ENCODE measurements around the gene SMARCB1. TPM values are rescaled to one million over a fixed set of nuclear protein-coding genes. Genes with fewer than 3 reads are reported as not detected.
A peak's percentile ranks its signal among the peaks of the same experiment; 100 is the strongest.

SMARCB1 gene
- total and polyA plus RNA-seq, 3 experiments from 2014 or later = 40.4 to 120 (median 113) TPM

DNA sequence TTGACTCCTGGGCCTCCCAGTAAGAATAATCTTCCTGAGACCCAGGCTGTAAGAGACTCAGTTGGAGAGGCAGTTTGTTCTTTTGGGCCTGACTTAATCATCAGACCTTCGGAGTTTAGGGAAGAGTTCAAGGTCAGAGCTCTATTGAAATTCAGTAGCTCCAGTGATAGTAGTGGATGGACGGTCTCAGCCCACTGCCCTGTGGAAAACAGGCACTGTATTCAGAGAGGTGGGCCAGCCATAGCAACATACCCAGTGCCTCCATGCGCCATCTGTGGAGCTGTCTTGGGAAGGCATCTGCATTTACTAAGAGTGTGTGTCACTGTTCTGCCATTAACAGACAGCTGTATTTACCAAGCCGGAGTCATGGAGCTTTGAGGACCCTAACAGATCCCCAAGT lies 2.9 kb downstream of the SMARCB1 start:
- H3K4me3 Mint-ChIP-seq = peak overlapping the region in 4 of 7 donors; percentile 28 to 71 (median 40)
- H3K9me3 Mint-ChIP-seq = no peaks in the 10 kb centered on the region
- Histone ChIP-seq H3K36me3 (ENCODE audit: insufficient read depth, low read length) (peaks cover 23% of the 10 kb centered on the region), H3K27ac (ENCODE audit: low read depth, low read length) (no peak overlapping the region), H3K4me1 (ENCODE audit: insufficient read depth, low read length) (peaks cover 30% of the 10 kb centered on the region), H3K27me3 (ENCODE audit: insufficient read depth, low read length, poor library complexity, severe bottlenecking) (no peaks in the 10 kb centered on the region), H3K4me3 (ENCODE audit: low read length) (no peak overlapping the region), H3K9me3 (ENCODE audit: low read length) (no peaks in the 10 kb centered on the region)
- peaks cover 37 to 58% (median 41%) of the 10 kb centered on the region in 3 donors for H3K4me1 Mint-ChIP-seq
- H3K27me3 Mint-ChIP-seq = no peaks in the 10 kb centered on the region
- no peak for DNase-seq
- H3K27ac Mint-ChIP-seq = peak overlapping the region in 5 of 8 donors; percentile 4 to 69 (median 31)
- CTCF ChIA-PET = interaction anchor here (1.0 kb wide), 1 partner anchor 13 kb away, joined by 3 read pairs; no protein-coding TSS in a partner anchor
- H3K36me3 Mint-ChIP-seq = peaks cover 0 to 39% (median 7%) of the 10 kb centered on the region in 3 donors
- POLR2A ChIA-PET = no interaction called here

- ChIA-PET CTCF (no interaction called here), POLR2A (no interaction called here)
- no peak overlapping the region for H3K4me3 ChIP-seq (ENCODE audit: low read length)
- H3K4me1 ChIP-seq (ENCODE audit: insufficient read depth, low read length) = peaks cover 29% of the 10 kb centered on the region
- Mint-ChIP-seq H3K4me3 (no peak overlapping the region), H3K4me1 (peaks cover 37 to 53% (median 40%) of the 10 kb centered on the region in 3 donors), H3K27me3 (no peaks in the 10 kb centered on the region), H3K27ac (no peak overlapping the region), H3K36me3 (peaks cover 0 to 49% (median 9%) of the 10 kb centered on the region in 3 donors), H3K9me3 (no peaks in the 10 kb centered on the region)
- no peak overlapping the region for H3K27ac ChIP-seq (ENCODE audit: low read depth, low read length)
- DNase-seq = no peak
- H3K27me3 ChIP-seq (ENCODE audit: insufficient read depth, low read length, poor library complexity, severe bottlenecking) = no peaks in the 10 kb centered on the region
- H3K9me3 ChIP-seq (ENCODE audit: low read length) = no peaks in the 10 kb centered on the region
- H3K36me3 ChIP-seq (ENCODE audit: insufficient read depth, low read length) = peaks cover 29% of the 10 kb centered on the region
These were observed 4.3 kb downstream of the SMARCB1 start for GRCh38 chr22:23790819-23791737.

DNA sequence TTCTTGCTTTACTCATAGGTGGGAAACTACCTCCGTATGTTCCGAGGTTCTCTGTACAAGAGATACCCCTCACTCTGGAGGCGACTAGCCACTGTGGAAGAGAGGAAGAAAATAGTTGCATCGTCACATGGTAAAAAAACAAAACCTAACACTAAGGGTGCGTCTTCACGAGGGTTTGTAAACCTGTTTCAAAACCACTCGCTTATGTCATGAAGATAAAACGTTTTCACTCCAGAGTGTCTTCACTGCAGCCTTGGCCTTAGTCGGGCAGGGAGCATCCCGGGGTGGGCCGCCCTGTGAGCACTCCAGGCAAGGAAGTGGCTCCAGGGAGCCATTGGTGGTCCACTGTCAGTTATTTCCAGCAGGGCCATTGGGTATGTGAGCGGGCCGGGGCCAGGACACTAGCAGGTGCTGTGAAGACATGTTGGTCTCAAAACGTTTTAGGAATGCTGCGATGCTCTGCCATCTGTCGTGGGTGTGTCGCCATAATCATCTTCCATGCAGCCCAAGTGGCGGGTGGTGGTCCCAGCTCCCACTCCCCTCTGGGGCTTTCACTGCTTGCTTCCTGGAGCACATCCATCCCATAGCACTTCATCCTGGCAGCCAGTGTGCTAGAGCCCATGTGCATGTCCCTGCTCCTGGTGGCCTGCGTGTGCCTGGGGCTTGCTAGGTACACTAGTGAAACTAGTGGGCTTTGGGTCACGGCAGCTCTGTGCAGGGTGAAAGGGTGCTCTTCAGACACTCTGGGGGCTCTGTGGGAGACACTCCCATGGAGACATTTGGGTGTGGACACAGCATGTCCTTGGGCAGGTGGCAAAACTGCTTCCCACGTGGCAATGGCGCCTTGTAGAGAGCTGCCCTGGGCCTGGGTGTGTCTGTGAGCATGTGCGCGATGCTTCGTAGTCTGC lies 5.2 kb downstream of the SMARCB1 start:
- no peak for DNase-seq
- H3K4me3 ChIP-seq (ENCODE audit: low read length) = no peak overlapping the region
- ChIA-PET CTCF (no interaction called here), POLR2A (no interaction called here)
- peak overlapping the region in 1 of 7 donors; percentile 30 for H3K4me3 Mint-ChIP-seq
- peaks cover 23% of the 10 kb centered on the region for H3K4me1 ChIP-seq (ENCODE audit: insufficient read depth, low read length)
- H3K27me3 ChIP-seq (ENCODE audit: insufficient read depth, low read length, poor library complexity, severe bottlenecking) = no peaks in the 10 kb centered on the region
- peaks cover 0 to 56% (median 14%) of the 10 kb centered on the region in 3 donors for H3K36me3 Mint-ChIP-seq
- no peaks in the 10 kb centered on the region for H3K27me3 Mint-ChIP-seq
- no peaks in the 10 kb centered on the region for H3K9me3 ChIP-seq (ENCODE audit: low read length)
- peak overlapping the region in 1 of 8 donors; percentile 36 for H3K27ac Mint-ChIP-seq
- H3K4me1 Mint-ChIP-seq = peaks cover 30 to 46% (median 34%) of the 10 kb centered on the region in 3 donors
- no peaks in the 10 kb centered on the region for H3K9me3 Mint-ChIP-seq
- peaks cover 35% of the 10 kb centered on the region for H3K36me3 ChIP-seq (ENCODE audit: insufficient read depth, low read length)
- no peak overlapping the region for H3K27ac ChIP-seq (ENCODE audit: low read depth, low read length)

DNA sequence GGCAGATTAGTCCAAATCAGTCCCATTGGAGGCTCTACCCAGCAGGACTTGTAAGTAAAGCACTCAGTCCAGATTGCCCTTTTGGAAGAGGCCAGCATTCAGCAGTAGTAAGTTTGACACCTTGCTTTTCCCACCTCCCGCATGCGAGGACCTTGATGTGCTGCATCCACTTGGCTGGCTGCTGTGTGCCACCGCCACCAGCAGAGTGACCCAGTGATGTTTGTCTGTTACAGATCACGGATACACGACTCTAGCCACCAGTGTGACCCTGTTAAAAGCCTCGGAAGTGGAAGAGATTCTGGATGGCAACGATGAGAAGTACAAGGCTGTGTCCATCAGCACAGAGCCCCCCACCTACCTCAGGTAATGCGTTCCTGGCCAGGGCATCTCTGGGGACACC lies 6.6 kb downstream of the SMARCB1 start:
- H3K27ac Mint-ChIP-seq = no peak overlapping the region
- H3K27me3 ChIP-seq (ENCODE audit: insufficient read depth, low read length, poor library complexity, severe bottlenecking) = no peaks in the 10 kb centered on the region
- POLR2A ChIA-PET = no interaction called here
- H3K9me3 Mint-ChIP-seq = no peaks in the 10 kb centered on the region
- H3K4me3 Mint-ChIP-seq = no peak overlapping the region
- CTCF ChIA-PET = no interaction called here
- peaks cover 0 to 60% (median 16%) of the 10 kb centered on the region in 3 donors for H3K36me3 Mint-ChIP-seq
- DNase-seq = no peak
- H3K4me3 ChIP-seq (ENCODE audit: low read length) = no peak overlapping the region
- peaks cover 22 to 35% (median 23%) of the 10 kb centered on the region in 3 donors for H3K4me1 Mint-ChIP-seq
- H3K27ac ChIP-seq (ENCODE audit: low read depth, low read length) = no peak overlapping the region
- no peaks in the 10 kb centered on the region for H3K9me3 ChIP-seq (ENCODE audit: low read length)
- peaks cover 14% of the 10 kb centered on the region for H3K4me1 ChIP-seq (ENCODE audit: insufficient read depth, low read length)
- H3K27me3 Mint-ChIP-seq = no peaks in the 10 kb centered on the region
- peaks cover 41% of the 10 kb centered on the region for H3K36me3 ChIP-seq (ENCODE audit: insufficient read depth, low read length)

GRCh38 chr22:23796461-23796860 lies 9.7 kb downstream of the SMARCB1 start:
- no peak overlapping the region for H3K27ac ChIP-seq (ENCODE audit: low read depth, low read length)
- no peaks in the 10 kb centered on the region for H3K4me1 ChIP-seq (ENCODE audit: insufficient read depth, low read length)
- DNase-seq = no peak
- no peak overlapping the region for H3K4me3 Mint-ChIP-seq
- no peaks in the 10 kb centered on the region for H3K27me3 ChIP-seq (ENCODE audit: insufficient read depth, low read length, poor library complexity, severe bottlenecking)
- no peak overlapping the region for H3K4me3 ChIP-seq (ENCODE audit: low read length)
- H3K4me1 Mint-ChIP-seq = peaks cover 12 to 16% (median 12%) of the 10 kb centered on the region in 3 donors
- H3K9me3 Mint-ChIP-seq = no peaks in the 10 kb centered on the region
- no peaks in the 10 kb centered on the region for H3K9me3 ChIP-seq (ENCODE audit: low read length)
- peaks cover 54% of the 10 kb centered on the region for H3K36me3 ChIP-seq (ENCODE audit: insufficient read depth, low read length)
- H3K36me3 Mint-ChIP-seq = peaks cover 0 to 69% (median 24%) of the 10 kb centered on the region in 3 donors
- ChIA-PET POLR2A (no interaction called here), CTCF (no interaction called here)
- H3K27ac Mint-ChIP-seq = peak overlapping the region in 1 of 8 donors; percentile 23
- no peaks in the 10 kb centered on the region for H3K27me3 Mint-ChIP-seq

DNA sequence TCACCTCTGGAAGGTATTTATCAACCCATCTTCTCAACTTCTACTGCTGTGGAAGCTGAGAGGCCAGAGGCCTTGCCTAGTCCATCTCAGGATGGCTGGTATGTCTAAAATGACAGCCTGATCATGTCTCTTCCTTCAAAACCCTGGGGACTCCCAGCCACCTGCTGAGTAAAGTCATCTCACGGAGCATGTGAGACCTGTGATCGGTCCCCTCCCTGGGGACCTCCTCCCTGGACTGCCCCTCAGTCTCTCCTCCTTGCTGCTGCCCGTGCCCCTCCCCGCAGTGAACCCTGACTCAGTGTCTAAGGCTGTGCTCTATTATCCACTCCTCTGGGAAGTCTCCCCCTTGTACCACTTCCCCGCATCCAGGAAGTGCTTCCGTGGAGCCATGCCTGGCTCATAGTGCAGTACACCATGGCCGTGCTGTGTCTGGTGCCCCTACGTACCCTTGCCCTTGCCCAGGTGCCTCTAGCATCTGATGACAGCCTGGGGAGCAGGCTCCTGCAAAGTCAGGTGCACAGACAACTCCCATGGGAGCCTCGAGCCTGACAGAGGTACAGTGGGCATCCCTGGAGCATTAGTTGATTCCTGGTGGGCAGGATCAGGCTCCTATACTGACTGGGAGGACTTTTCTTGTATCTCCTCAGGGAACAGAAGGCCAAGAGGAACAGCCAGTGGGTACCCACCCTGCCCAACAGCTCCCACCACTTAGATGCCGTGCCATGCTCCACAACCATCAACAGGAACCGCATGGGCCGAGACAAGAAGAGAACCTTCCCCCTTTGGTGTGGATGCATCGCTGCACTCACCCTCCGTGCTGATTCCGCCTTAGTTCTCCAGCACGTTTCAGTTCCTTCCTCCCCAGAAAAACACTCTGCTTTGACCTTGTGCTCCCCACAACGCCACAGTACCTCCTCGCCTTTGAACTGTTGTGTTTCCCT lies 13.8 kb downstream of the SMARCB1 start:
- no peak overlapping the region for H3K4me3 Mint-ChIP-seq
- no peaks in the 10 kb centered on the region for H3K4me1 Mint-ChIP-seq
- Histone ChIP-seq H3K36me3 (ENCODE audit: insufficient read depth, low read length) (peaks cover 49% of the 10 kb centered on the region), H3K27me3 (ENCODE audit: insufficient read depth, low read length, poor library complexity, severe bottlenecking) (no peaks in the 10 kb centered on the region), H3K27ac (ENCODE audit: low read depth, low read length) (no peak overlapping the region), H3K4me1 (ENCODE audit: insufficient read depth, low read length) (no peaks in the 10 kb centered on the region), H3K9me3 (ENCODE audit: low read length) (no peaks in the 10 kb centered on the region), H3K4me3 (ENCODE audit: low read length) (no peak overlapping the region)
- peaks cover 0 to 76% (median 24%) of the 10 kb centered on the region in 3 donors for H3K36me3 Mint-ChIP-seq
- peak overlapping the region in 2 of 8 donors; percentile 73 to 84 for H3K27ac Mint-ChIP-seq
- no peaks in the 10 kb centered on the region for H3K27me3 Mint-ChIP-seq
- POLR2A ChIA-PET = no interaction called here
- no peak for DNase-seq
- CTCF ChIA-PET = no interaction called here
- no peaks in the 10 kb centered on the region for H3K9me3 Mint-ChIP-seq

DNA sequence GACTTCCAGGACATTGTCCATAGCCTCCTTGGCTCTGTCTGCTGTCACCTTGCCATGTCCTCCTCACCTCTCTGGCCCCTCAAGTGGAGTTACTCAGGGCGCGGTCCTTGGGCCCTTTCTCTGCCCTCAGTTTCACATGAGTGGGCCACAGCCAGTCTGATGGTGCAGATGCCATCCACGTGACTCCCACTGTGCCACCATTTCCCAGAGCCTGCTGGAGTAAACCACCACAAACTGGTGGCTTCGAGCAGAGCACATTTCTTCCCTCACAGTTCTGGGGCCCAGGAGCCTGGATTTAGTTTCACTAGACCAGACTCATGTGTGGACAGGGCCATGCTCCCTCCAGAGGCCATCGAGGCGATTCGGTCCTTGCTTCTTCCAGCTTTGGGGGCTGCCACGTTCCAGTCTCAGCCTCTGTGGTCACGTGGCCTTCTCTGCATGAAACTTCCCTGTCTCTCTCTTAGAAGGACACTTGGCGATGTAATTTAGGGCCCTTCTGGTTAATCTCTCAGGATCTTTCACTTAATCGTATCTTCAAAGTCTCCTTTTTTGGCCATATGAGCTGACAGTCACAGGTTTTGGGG lies 14.6 kb downstream of the SMARCB1 start:
- no peak overlapping the region for H3K4me3 ChIP-seq (ENCODE audit: low read length)
- ChIA-PET CTCF (no interaction called here), POLR2A (no interaction called here)
- Mint-ChIP-seq H3K27me3 (no peaks in the 10 kb centered on the region), H3K4me3 (no peak overlapping the region), H3K9me3 (no peaks in the 10 kb centered on the region), H3K27ac (no peak overlapping the region), H3K36me3 (peaks cover 0 to 77% (median 22%) of the 10 kb centered on the region in 3 donors), H3K4me1 (no peaks in the 10 kb centered on the region)
- H3K9me3 ChIP-seq (ENCODE audit: low read length) = no peaks in the 10 kb centered on the region
- H3K4me1 ChIP-seq (ENCODE audit: insufficient read depth, low read length) = no peaks in the 10 kb centered on the region
- H3K36me3 ChIP-seq (ENCODE audit: insufficient read depth, low read length) = peaks cover 53% of the 10 kb centered on the region
- H3K27ac ChIP-seq (ENCODE audit: low read depth, low read length) = no peak overlapping the region
- DNase-seq = no peak
- H3K27me3 ChIP-seq (ENCODE audit: insufficient read depth, low read length, poor library complexity, severe bottlenecking) = no peaks in the 10 kb centered on the region

All from CD8-positive, alpha-beta memory T cell (primary cell).